Mesothelial cell of epicardium (in vitro differentiated cells): Measurements from ENCODE around the gene PPIP5K2. TPM values are rescaled to one million over a fixed set of nuclear protein-coding genes. Genes with fewer than 3 reads are reported as not detected.

Experiments used
- DNase-seq, 2 experiments: peaks; one replicate each; pipeline ENCODE4 v3.0.0; 2021; ENCODE audit warnings: low spot score in 2 of 2; ENCODE audit not compliant: unreplicated experiment in 2 of 2
- H3K27ac Mint-ChIP-seq: 2 replicates; pipeline ENCODE4 v1.8.0; 2021; ENCODE audit warnings: mixed read lengths
- H3K27me3 Mint-ChIP-seq: 2 replicates; pipeline ENCODE4 v1.8.0; 2021; ENCODE audit warnings: low read depth, mixed read lengths
- H3K36me3 Mint-ChIP-seq: 2 replicates; pipeline ENCODE4 v1.8.0; 2021; ENCODE audit warnings: mixed read lengths
- H3K4me1 Mint-ChIP-seq: 2 replicates; pipeline ENCODE4 v1.8.0; 2021; ENCODE audit warnings: mixed read lengths
- H3K4me3 Mint-ChIP-seq: 2 replicates; pipeline ENCODE4 v1.8.0; 2021; ENCODE audit warnings: mild to moderate bottlenecking, moderate library complexity, mixed read lengths
- H3K9me3 Mint-ChIP-seq: 2 replicates; pipeline ENCODE4 v1.8.0; 2021; ENCODE audit warnings: mixed read lengths
- CTCF ChIP-seq: fragments of 200-600 bp; sonication (generic); IDR thresholded peaks from one replicate; pipeline ENCODE4 v1.5.0; 2021; ENCODE audit warnings: antibody characterized with exemption; ENCODE audit not compliant: unreplicated experiment
- total RNA-seq: library from RNA; stranded (reverse); gene quantifications from 3 replicates; pipeline ENCODE4 v1.2.1, GENCODE V29; 2021

The PPIP5K2 gene
- total RNA-seq, 1 donor from 2014 or later, result 79.4 TPM

- H3K27ac Mint-ChIP-seq, result no peak overlapping the region
- H3K4me1 Mint-ChIP-seq, result no peaks in the 10 kb centered on the region
- H3K9me3 Mint-ChIP-seq, result peaks cover 9% of the 10 kb centered on the region
- no peaks in the 10 kb centered on the region for H3K27me3 Mint-ChIP-seq
- H3K36me3 Mint-ChIP-seq, result peaks cover 18% of the 10 kb centered on the region
- H3K4me3 Mint-ChIP-seq, result no peak overlapping the region
- no peak for DNase-seq
- no peak for TF ChIP-seq CTCF
These were observed 29.3 kb upstream of the PPIP5K2 start for GRCh38 chr5:103090791-103091190.

DNA sequence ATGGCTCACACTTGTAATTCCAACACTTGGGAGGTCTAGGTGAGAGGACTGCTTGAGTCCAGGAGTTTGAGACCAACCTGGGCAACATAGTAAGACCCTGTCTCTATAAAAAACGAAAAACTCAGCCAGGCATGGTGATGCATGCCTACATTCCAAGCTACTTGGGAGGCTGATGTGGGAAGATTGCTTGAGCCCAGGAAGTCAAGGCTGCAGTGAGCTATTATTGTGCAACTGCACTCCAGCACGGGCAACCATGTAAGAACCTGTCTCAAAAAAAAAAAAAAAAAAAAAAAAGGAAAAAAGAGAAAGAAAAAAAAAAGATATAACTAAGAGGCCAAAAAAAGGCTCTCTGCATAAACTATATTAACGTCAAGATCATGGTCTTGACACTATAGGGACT lies 27.4 kb upstream of the PPIP5K2 start:
- Mint-ChIP-seq H3K27me3 (no peaks in the 10 kb centered on the region), H3K4me1 (no peaks in the 10 kb centered on the region), H3K27ac (no peak overlapping the region), H3K4me3 (no peak overlapping the region), H3K36me3 (peaks cover 14% of the 10 kb centered on the region), H3K9me3 (no peaks in the 10 kb centered on the region)
- TF ChIP-seq CTCF, result no peak
- DNase-seq, result no peak

DNA sequence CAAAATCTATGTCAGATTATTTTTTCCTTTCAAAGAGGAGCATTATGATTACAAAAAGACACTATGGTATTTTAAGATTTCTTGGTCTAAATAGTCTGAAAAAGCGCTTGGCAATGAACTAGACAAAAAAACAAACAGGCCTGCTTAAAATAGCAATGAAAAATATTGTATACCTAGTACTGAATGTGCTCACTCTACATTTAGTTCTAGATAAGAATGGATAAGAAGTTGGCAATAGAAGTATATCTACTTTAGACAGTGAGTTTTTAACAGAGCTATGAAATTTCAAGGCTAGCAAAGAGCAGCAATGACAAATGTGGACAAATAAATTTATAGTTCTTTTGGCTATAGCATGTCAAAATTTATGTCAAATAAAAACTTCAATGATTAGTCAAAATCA lies 26.4 kb upstream of the PPIP5K2 start:
- H3K36me3 Mint-ChIP-seq, result peaks cover 11% of the 10 kb centered on the region
- no peak for TF ChIP-seq CTCF
- H3K27me3 Mint-ChIP-seq, result no peaks in the 10 kb centered on the region
- no peak for DNase-seq
- no peak overlapping the region for H3K4me3 Mint-ChIP-seq
- H3K9me3 Mint-ChIP-seq, result no peaks in the 10 kb centered on the region
- no peaks in the 10 kb centered on the region for H3K4me1 Mint-ChIP-seq
- H3K27ac Mint-ChIP-seq, result no peak overlapping the region

DNA sequence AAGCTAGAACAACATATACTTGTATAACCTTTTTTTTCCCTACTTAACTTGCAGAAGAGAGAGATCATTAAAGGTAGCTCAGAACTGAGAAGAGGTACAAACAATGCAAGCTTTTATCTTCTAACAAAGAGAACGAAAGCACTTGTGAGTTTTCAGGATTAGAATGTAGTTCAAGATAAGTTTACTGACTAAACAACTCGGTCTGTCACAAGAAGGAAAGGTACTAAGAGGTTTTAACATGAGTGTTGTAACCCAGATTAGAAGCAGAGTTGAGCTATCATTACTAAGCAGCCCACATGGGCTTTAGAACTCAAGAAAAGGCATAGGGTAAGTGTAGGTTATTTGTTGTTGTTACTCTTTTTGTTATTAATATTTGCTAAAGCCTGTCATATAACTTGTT lies 25.4 kb upstream of the PPIP5K2 start:
- no peak overlapping the region for H3K4me3 Mint-ChIP-seq
- DNase-seq, result no peak
- H3K4me1 Mint-ChIP-seq, result no peaks in the 10 kb centered on the region
- H3K27ac Mint-ChIP-seq, result no peak overlapping the region
- no peak for TF ChIP-seq CTCF
- no peaks in the 10 kb centered on the region for H3K9me3 Mint-ChIP-seq
- no peaks in the 10 kb centered on the region for H3K27me3 Mint-ChIP-seq
- H3K36me3 Mint-ChIP-seq, result peaks cover 9% of the 10 kb centered on the region

- Mint-ChIP-seq H3K4me1 (no peaks in the 10 kb centered on the region), H3K36me3 (peaks cover 9% of the 10 kb centered on the region), H3K9me3 (no peaks in the 10 kb centered on the region), H3K27me3 (no peaks in the 10 kb centered on the region), H3K27ac (no peak overlapping the region), H3K4me3 (no peak overlapping the region)
- no peak for DNase-seq
- TF ChIP-seq CTCF, result no peak
These were observed 21.1 kb upstream of the PPIP5K2 start for GRCh38 chr5:103098993-103099392.

DNA sequence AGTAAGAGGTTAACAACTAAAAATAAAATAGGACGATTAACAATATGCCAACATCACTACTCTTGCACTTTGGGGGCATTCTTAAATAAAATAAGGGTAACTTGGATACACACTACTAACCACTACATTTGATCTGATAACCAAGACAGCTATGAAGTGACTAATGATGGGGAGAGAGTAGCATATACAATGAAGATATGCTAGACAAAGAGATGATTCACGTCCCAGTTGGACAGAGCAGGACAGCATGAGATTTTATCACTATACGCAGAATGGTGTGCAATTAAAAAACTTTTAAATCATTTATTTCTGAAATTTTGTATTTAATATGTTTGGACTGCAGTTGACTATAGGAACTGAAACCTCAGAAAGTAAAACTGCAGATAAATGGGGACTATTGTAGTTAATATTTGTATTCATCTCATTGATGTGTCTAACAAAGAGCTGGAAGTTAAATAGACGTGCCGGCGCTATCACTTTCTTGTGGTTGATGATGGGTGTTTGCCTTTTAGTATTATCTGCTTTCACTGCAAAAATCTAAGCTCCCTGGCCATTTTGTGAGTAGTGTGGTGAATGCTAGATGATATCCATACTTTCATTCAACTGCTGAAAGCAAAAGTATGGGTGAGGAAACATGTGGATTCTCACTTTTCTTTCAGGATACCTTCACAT lies 18.9 kb upstream of the PPIP5K2 start:
- TF ChIP-seq CTCF, result no peak
- Mint-ChIP-seq H3K4me1 (no peaks in the 10 kb centered on the region), H3K27me3 (no peaks in the 10 kb centered on the region), H3K9me3 (no peaks in the 10 kb centered on the region), H3K4me3 (no peak overlapping the region), H3K27ac (no peak overlapping the region), H3K36me3 (peaks cover 14% of the 10 kb centered on the region)
- no peak for DNase-seq
